Endodermal cell (in vitro differentiated cells): ENCODE data around the gene MMP7. TPM values are rescaled to one million over a fixed set of nuclear protein-coding genes. Genes with fewer than 3 reads are reported as not detected.

ENCODE experiments used
- DNase-seq: peaks from one replicate; pipeline ENCODE4 v3.0.0-alpha.2; 2017
- H3K27ac ChIP-seq: 2 replicates; pipeline ENCODE4 v1.5.1; 2013; ENCODE audit warnings: mild to moderate bottlenecking, low read depth, low read length, moderate library complexity
- H3K27me3 ChIP-seq: 2 replicates; pipeline ENCODE4 v1.6.1; 2013; ENCODE audit warnings: mild to moderate bottlenecking, low read length, moderate library complexity; ENCODE audit not compliant: insufficient read depth, control insufficient read depth, poor library complexity, severe bottlenecking
- H3K36me3 ChIP-seq: 2 replicates; pipeline ENCODE4 v1.7.0; 2013; ENCODE audit warnings: mild to moderate bottlenecking, low read length, moderate library complexity; ENCODE audit not compliant: control insufficient read depth, insufficient read depth
- H3K4me1 ChIP-seq: one replicate; pipeline ENCODE4 v1.7.0; 2013; ENCODE audit warnings: low read length; ENCODE audit not compliant: control insufficient read depth, insufficient read depth
- H3K4me3 ChIP-seq: 2 replicates; pipeline ENCODE4 v1.5.1; 2013; ENCODE audit warnings: mild to moderate bottlenecking, low read length, moderate library complexity
- H3K9ac ChIP-seq: 2 replicates; pipeline ENCODE4 v1.6.1; 2013; ENCODE audit warnings: mild to moderate bottlenecking, low read length, moderate library complexity; ENCODE audit not compliant: poor library complexity, severe bottlenecking; ENCODE audit errors: extremely low read depth
- H3K9me3 ChIP-seq: 2 replicates; pipeline ENCODE4 v1.6.1; 2013; ENCODE audit warnings: mild to moderate bottlenecking, low read length, moderate library complexity; ENCODE audit not compliant: control insufficient read depth
- H3K27ac Mint-ChIP-seq: 2 replicates; pipeline ENCODE4 v1.8.0; 2020; ENCODE audit warnings: mixed read lengths
- H3K27me3 Mint-ChIP-seq: 2 replicates; pipeline ENCODE4 v1.8.0; 2021; ENCODE audit warnings: mild to moderate bottlenecking, mixed read lengths; ENCODE audit not compliant: insufficient read depth
- H3K36me3 Mint-ChIP-seq: 2 replicates; pipeline ENCODE4 v1.8.0; 2020; ENCODE audit warnings: low read depth, mixed read lengths
- H3K4me1 Mint-ChIP-seq: 2 replicates; pipeline ENCODE4 v1.8.0; 2020; ENCODE audit warnings: mixed read lengths
- H3K4me3 Mint-ChIP-seq: 2 replicates; pipeline ENCODE4 v1.8.0; 2020; ENCODE audit warnings: mild to moderate bottlenecking, moderate library complexity, mixed read lengths
- H3K9me3 Mint-ChIP-seq: 2 replicates; pipeline ENCODE4 v1.8.0; 2020; ENCODE audit warnings: mild to moderate bottlenecking, mixed read lengths
- WGBS, 2 experiments: methylation state at CpG; one replicate each; pipeline versions ENCODE4 v1.1.5 to v1.1.7; 2013; ENCODE audit warnings: missing lambda C conversion rate in 2 of 2, mixed read lengths in 1 of 2; ENCODE audit not compliant: insufficient coverage in 1 of 2, insufficient read length in 1 of 2; 5-methylcytosine and 5-hydroxymethylcytosine counted together
- total RNA-seq, 2 donors: library from RNA; stranded (reverse); fragmentation: NEBNext Ultra II Directional in 1 of 2; extraction: Animal tissue kit (Norgen Biotek cat#: 25700) in 1 of 2; gene quantifications; 2 replicates in 1 of 2; 3 replicates in 1 of 2; pipeline ENCODE4 v1.2.1, GENCODE V29; 2021
- TF ChIP-seq, protein P1 (sequence below): fragments of 200-600 bp; sonication (generic); conservative IDR thresholded peaks from 2 replicates; pipeline ENCODE4 v1.5.0; 2021; ENCODE audit warnings: antibody characterized with exemption, mild to moderate bottlenecking

MMP7 gene
- total RNA-seq, 2 donors from 2014 or later, result not detected

DNA sequence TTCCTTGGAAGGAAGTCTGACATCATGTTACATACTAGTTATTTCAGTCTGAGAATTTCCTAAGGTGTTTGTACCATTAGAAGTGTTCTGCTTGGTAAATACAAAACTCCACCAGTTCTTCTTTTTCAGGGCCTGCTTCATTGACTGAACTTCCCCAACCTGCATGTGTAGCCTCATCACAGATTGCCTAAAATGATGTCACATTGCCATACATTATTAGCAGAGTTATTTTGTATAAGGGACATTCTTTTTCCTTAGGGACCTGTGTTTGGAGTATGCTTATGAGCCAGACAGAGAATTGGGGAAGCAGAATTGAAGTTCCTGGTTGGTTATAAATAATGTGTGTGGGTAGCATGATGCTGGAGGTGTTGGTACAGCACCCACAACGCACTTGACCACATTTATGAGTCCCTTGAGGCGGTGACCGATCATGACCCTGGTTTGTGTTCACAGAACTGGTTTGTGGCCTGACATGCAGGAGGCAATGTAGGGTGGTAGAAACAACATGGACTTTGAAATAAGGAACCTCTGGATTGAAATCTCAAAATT lies 16.4 kb upstream of the MMP7 start:
- Mint-ChIP-seq H3K4me3 (no peak overlapping the region), H3K27me3 (no peaks in the 10 kb centered on the region), H3K9me3 (no peaks in the 10 kb centered on the region), H3K4me1 (peaks cover 6% of the 10 kb centered on the region), H3K27ac (no peak overlapping the region), H3K36me3 (no peaks in the 10 kb centered on the region)
- Histone ChIP-seq H3K27ac (no peak overlapping the region), H3K4me1 (no peaks in the 10 kb centered on the region), H3K9me3 (no peaks in the 10 kb centered on the region), H3K27me3 (no peaks in the 10 kb centered on the region), H3K9ac (no peak overlapping the region), H3K36me3 (no peaks in the 10 kb centered on the region), H3K4me3 (no peak overlapping the region)
- no peak for DNase-seq
- TF ChIP-seq, protein P1, sequence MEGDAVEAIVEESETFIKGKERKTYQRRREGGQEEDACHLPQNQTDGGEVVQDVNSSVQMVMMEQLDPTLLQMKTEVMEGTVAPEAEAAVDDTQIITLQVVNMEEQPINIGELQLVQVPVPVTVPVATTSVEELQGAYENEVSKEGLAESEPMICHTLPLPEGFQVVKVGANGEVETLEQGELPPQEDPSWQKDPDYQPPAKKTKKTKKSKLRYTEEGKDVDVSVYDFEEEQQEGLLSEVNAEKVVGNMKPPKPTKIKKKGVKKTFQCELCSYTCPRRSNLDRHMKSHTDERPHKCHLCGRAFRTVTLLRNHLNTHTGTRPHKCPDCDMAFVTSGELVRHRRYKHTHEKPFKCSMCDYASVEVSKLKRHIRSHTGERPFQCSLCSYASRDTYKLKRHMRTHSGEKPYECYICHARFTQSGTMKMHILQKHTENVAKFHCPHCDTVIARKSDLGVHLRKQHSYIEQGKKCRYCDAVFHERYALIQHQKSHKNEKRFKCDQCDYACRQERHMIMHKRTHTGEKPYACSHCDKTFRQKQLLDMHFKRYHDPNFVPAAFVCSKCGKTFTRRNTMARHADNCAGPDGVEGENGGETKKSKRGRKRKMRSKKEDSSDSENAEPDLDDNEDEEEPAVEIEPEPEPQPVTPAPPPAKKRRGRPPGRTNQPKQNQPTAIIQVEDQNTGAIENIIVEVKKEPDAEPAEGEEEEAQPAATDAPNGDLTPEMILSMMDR, result no peak
- 97 to 100% methylated on average over 3 of the region's 3 CpGs for WGBS, 2 experiments

DNA sequence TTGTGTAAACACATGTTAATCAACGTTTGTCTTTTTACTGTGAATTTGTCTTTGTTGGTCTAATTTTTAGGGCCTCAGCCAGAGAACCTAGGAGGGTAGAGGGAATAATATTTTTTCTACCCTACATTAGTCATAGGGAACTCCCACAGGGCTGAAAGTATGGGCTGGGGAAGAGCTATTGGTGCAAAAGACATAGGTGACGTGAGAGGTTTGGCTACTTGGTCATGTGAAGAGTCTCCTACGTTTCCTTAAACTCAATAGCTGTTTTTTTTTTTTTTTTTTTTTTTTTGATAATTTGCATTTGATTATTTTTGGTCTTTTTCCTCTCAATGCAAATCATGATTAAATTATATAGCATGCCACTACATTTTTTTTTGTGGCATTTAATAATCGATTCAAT lies 15.9 kb upstream of the MMP7 start:
- Histone ChIP-seq H3K9ac (no peak overlapping the region), H3K27me3 (no peaks in the 10 kb centered on the region), H3K27ac (no peak overlapping the region), H3K9me3 (no peaks in the 10 kb centered on the region), H3K4me1 (no peaks in the 10 kb centered on the region), H3K4me3 (no peak overlapping the region), H3K36me3 (no peaks in the 10 kb centered on the region)
- H3K9me3 Mint-ChIP-seq, result no peaks in the 10 kb centered on the region
- 83 to 100% methylated on average over 2 to 3 of the region's 4 CpGs for WGBS, 2 experiments
- DNase-seq, result no peak
- H3K27ac Mint-ChIP-seq, result no peak overlapping the region
- no peaks in the 10 kb centered on the region for H3K27me3 Mint-ChIP-seq
- no peak overlapping the region for H3K4me3 Mint-ChIP-seq
- H3K36me3 Mint-ChIP-seq, result no peaks in the 10 kb centered on the region
- TF ChIP-seq, protein P1, result no peak
- peaks cover 2% of the 10 kb centered on the region for H3K4me1 Mint-ChIP-seq

DNA sequence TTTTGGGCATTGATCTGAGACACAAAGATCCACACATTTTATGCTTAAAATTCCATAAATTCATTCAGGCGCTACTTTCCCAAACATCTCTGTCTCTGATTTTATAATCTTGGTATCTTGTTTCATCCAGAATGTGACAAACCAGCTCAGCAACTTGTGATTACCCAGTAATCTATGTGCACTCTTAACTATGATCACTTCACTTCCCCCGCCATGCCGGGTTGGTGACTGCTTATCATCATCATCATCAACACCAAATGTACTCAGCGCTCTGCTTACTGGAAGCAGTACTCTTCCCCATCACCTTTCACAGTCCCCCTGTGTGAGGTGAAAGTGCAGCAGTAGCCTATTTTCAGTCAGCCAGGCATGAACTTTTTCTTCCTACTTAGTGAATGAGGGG lies 15.2 kb upstream of the MMP7 start:
- H3K9me3 Mint-ChIP-seq, result peaks cover 1% of the 10 kb centered on the region
- H3K36me3 ChIP-seq, result no peaks in the 10 kb centered on the region
- TF ChIP-seq, protein P1, result no peak
- WGBS, 2 experiments, result 93 to 95% methylated on average over 3 to 4 of the region's 4 CpGs
- H3K4me1 ChIP-seq, result no peaks in the 10 kb centered on the region
- no peaks in the 10 kb centered on the region for H3K27me3 Mint-ChIP-seq
- H3K9me3 ChIP-seq, result no peaks in the 10 kb centered on the region
- H3K4me1 Mint-ChIP-seq, result peaks cover 2% of the 10 kb centered on the region
- no peak overlapping the region for H3K4me3 ChIP-seq
- no peak overlapping the region for H3K4me3 Mint-ChIP-seq
- no peak overlapping the region for H3K27ac ChIP-seq
- DNase-seq, result no peak
- no peak overlapping the region for H3K9ac ChIP-seq
- no peak overlapping the region for H3K27ac Mint-ChIP-seq
- no peaks in the 10 kb centered on the region for H3K36me3 Mint-ChIP-seq
- H3K27me3 ChIP-seq, result no peaks in the 10 kb centered on the region
